GM18909 (cell line): ENCODE results near the gene JTB.
"Not testable (repeated sequence)": the region's sequence is repeated elsewhere in the genome, so short reads cannot be mapped to it uniquely, and the experiment has no call there.

Experiments
- ATAC-seq: cut with Tn5 transposase; IDR thresholded peaks from one replicate; pipeline ENCODE4 v1.9.1; 2021; ENCODE audit warnings: mild to moderate bottlenecking; ENCODE audit not compliant: unreplicated experiment, poor library complexity

Gene JTB

GRCh38 chr1:153981735-153982134 lies 4.3 kb upstream of the JTB start:
- not testable (repeated sequence) for ATAC-seq

- ATAC-seq = not testable (repeated sequence)
These were observed 1.6 kb upstream of the JTB start for GRCh38 chr1:153979091-153979490.

GRCh38 chr1:153978274-153978909 lies 918 bp upstream of the JTB start:
- ATAC-seq = no peak

- ATAC-seq = no peak
These were observed 640 bp downstream of the JTB start for GRCh38 chr1:153976819-153977249.

- no peak for ATAC-seq
These were observed 3.9 kb downstream of the JTB start for GRCh38 chr1:153973525-153973924.

GRCh38 chr1:153973071-153973470 lies 4.4 kb downstream of the JTB start:
- no peak for ATAC-seq

GRCh38 chr1:153970346-153970745 lies 7.1 kb downstream of the JTB start:
- ATAC-seq = no peak

GRCh38 chr1:153968972-153969371 lies 8.5 kb downstream of the JTB start:
- no peak for ATAC-seq

- ATAC-seq = no peak
These were observed 9.1 kb downstream of the JTB start for GRCh38 chr1:153968408-153968807.

GRCh38 chr1:153968000-153968363 lies 9.5 kb downstream of the JTB start:
- ATAC-seq = no peak

- peak; percentile 73 for ATAC-seq
These were observed 10.1 kb downstream of the JTB start, which contains the start of gene CREB3L4 for GRCh38 chr1:153967107-153967999. TSS of gene CREB3L4 (plus strand) at chr1:153967902. CDS start at chr1:153968526, 624 bp downstream.

GRCh38 chr1:153963850-153964331 lies 13.6 kb downstream of the JTB start:
- no peak for ATAC-seq

GRCh38 chr1:153963030-153963849 lies 14.2 kb downstream of the JTB start, which contains the start of gene SLC39A1:
TSS of gene SLC39A1 (minus strand) at chr1:153963537. CDS start at chr1:153962715, 822 bp downstream.
- ATAC-seq = peak; percentile 47

- ATAC-seq = no peak
These were observed 15.1 kb downstream of the JTB start for GRCh38 chr1:153962088-153963029.

- ATAC-seq = no peak
These were observed 16.1 kb downstream of the JTB start for GRCh38 chr1:153961421-153961820.

GRCh38 chr1:153960206-153960605 lies 17.3 kb downstream of the JTB start:
- no peak for ATAC-seq

GRCh38 chr1:153959454-153959853 lies 18.0 kb downstream of the JTB start:
- no peak for ATAC-seq

- no peak for ATAC-seq
These were observed 18.6 kb downstream of the JTB start for GRCh38 chr1:153958961-153959260.

GRCh38 chr1:153958111-153958960 lies 19.1 kb downstream of the JTB start, which contains the start of gene CRTC2:
TSS of gene CRTC2 (minus strand) at chr1:153958612. CDS start at chr1:153958497, 115 bp downstream.
- peak; percentile 77 for ATAC-seq
